ENCODE measurements around the gene GPC5.
"Not testable (repeated sequence)": the region's sequence is repeated elsewhere in the genome, so short reads cannot be mapped to it uniquely, and the experiment has no call there.

GRCh38 chr13:91801772-91802171 lies 403.4 kb downstream of the GPC5 start:
- TF ChIP-seq, protein P1, sequence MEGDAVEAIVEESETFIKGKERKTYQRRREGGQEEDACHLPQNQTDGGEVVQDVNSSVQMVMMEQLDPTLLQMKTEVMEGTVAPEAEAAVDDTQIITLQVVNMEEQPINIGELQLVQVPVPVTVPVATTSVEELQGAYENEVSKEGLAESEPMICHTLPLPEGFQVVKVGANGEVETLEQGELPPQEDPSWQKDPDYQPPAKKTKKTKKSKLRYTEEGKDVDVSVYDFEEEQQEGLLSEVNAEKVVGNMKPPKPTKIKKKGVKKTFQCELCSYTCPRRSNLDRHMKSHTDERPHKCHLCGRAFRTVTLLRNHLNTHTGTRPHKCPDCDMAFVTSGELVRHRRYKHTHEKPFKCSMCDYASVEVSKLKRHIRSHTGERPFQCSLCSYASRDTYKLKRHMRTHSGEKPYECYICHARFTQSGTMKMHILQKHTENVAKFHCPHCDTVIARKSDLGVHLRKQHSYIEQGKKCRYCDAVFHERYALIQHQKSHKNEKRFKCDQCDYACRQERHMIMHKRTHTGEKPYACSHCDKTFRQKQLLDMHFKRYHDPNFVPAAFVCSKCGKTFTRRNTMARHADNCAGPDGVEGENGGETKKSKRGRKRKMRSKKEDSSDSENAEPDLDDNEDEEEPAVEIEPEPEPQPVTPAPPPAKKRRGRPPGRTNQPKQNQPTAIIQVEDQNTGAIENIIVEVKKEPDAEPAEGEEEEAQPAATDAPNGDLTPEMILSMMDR (conservative IDR thresholded peaks at IDR 0.05; ENCODE audit: low read length) = not testable (repeated sequence)
- TF ChIP-seq EZH2phosphoT487 (IDR thresholded peaks at IDR 0.05; ENCODE audit: borderline replicate concordance, low read depth, low read length) = not testable (repeated sequence)

Measured in OCI-LY7 (cell line).